Inferior parietal cortex (tissue), 1 donor: Measurements from ENCODE around the gene ZMYM4.
"Not testable (repeated sequence)": the region's sequence is repeated elsewhere in the genome, so short reads cannot be mapped to it uniquely, and the experiment has no call there.

Experiments
- DNase-seq: peaks from one replicate; pipeline ENCODE4 v3.0.0-alpha.2; 2016; ENCODE audit errors: extremely low spot score

ZMYM4 gene

GRCh38 chr1:35454176-35454575, 185.7 kb downstream of the ZMYM4 start:
- no peak for DNase-seq

- DNase-seq = no peak
Measured at GRCh38 chr1:35454616-35455015, 186.1 kb downstream of the ZMYM4 start.

DNA sequence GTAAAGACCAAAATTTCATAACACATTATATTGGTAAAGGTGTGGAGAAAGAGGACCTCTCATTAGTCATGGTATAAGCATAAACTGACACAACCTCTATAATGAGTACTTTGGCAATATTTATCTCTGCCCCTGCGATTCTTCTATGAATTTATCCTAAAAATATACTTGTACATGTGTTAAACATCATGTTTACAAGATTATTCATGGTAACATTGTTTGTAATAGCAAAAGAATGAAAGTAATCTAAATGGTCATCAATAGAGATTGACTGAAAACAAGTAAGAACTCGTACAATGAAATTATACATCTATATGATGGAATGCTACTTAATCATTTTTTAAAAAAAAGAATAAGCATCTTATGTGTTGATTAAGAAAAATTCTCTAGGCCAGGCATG, 192.3 kb downstream of the ZMYM4 start:
- DNase-seq = no peak

- no peak for DNase-seq
Measured at GRCh38 chr1:35461966-35462651, 193.6 kb downstream of the ZMYM4 start.

- no peak for DNase-seq
Measured at GRCh38 chr1:35463232-35463631, 194.7 kb downstream of the ZMYM4 start.

- not testable (repeated sequence) for DNase-seq
Measured at GRCh38 chr1:35463749-35464148, 195.2 kb downstream of the ZMYM4 start.

DNA sequence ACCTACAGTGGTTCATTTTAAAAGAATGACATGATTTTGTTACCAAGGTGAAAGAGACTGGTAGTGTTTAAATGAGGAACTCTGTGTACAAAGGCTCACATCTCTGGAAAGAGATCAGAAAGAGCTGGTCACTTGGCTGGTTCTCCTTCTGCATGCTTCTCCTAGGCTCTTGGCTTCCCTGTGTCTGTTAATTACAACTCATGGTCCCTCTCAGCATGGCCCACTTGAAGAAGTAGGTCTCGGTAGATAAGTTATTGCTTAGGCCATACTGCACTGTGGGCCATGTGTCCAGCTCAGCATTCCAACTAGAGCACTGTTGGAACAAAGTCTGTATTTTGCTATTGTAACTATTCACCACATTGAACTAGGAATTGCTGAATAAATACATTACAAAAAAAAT, 197.6 kb downstream of the ZMYM4 start:
- no peak for DNase-seq

DNA sequence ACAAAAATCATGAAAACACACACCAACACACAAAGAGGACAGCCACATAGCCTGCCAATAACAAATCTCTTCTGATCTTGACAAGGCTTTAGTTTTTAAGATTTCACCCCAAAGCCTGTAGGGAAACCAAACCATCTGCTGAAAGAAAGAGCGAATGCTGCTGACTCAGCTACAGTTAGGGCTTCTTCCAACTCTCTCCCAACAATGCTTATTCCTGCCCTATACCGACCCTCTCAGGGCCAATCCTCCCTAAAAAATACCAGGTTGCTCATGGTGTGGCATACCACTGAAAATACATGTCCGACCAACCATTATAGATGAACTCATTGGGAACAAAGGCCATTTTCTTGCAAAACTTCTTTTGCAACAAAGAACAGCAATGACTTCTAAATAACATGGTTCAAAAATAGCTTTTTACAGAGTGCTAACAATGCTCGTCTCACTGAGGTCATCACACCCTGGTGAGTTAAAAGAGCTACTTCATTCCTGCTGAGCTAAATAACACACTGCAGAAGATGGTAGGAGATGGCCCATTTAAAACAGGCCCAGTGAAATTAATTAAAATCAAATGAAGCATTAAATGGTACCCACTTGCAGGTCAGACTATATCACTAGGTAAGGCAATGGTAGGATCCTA, 202.6 kb downstream of the ZMYM4 start:
- DNase-seq = no peak
